ENCODE measurements around the gene MRPS16.
A peak's percentile ranks its signal among the peaks of the same experiment; 100 is the strongest.

GRCh38 chr10:73246646-73247508, 5.6 kb downstream of the MRPS16 start, which contains the start of gene DNAJC9:
- TF ChIP-seq CTCF (IDR thresholded peaks at IDR 0.05; ENCODE audit: insufficient read depth, low read length) (no peak), SPI1 (IDR thresholded peaks at IDR 0.05; ENCODE audit: borderline replicate concordance, low read depth) (peak; percentile 12; the same call in 1 of the 2 replicates), POLR2AphosphoS5 (IDR thresholded peaks at IDR 0.05; ENCODE audit: low read depth) (peak; percentile 94), REST (IDR thresholded peaks at IDR 0.05; ENCODE audit: insufficient replicate concordance, low read depth) (peak; percentile 67)

Data from HL-60 (cell line).